ENCODE data around the gene ANKRD31.
"Not testable (repeated sequence)": the region's sequence is repeated elsewhere in the genome, so short reads cannot be mapped to it uniquely, and the experiment has no call there.

Gene ANKRD31, protein sequence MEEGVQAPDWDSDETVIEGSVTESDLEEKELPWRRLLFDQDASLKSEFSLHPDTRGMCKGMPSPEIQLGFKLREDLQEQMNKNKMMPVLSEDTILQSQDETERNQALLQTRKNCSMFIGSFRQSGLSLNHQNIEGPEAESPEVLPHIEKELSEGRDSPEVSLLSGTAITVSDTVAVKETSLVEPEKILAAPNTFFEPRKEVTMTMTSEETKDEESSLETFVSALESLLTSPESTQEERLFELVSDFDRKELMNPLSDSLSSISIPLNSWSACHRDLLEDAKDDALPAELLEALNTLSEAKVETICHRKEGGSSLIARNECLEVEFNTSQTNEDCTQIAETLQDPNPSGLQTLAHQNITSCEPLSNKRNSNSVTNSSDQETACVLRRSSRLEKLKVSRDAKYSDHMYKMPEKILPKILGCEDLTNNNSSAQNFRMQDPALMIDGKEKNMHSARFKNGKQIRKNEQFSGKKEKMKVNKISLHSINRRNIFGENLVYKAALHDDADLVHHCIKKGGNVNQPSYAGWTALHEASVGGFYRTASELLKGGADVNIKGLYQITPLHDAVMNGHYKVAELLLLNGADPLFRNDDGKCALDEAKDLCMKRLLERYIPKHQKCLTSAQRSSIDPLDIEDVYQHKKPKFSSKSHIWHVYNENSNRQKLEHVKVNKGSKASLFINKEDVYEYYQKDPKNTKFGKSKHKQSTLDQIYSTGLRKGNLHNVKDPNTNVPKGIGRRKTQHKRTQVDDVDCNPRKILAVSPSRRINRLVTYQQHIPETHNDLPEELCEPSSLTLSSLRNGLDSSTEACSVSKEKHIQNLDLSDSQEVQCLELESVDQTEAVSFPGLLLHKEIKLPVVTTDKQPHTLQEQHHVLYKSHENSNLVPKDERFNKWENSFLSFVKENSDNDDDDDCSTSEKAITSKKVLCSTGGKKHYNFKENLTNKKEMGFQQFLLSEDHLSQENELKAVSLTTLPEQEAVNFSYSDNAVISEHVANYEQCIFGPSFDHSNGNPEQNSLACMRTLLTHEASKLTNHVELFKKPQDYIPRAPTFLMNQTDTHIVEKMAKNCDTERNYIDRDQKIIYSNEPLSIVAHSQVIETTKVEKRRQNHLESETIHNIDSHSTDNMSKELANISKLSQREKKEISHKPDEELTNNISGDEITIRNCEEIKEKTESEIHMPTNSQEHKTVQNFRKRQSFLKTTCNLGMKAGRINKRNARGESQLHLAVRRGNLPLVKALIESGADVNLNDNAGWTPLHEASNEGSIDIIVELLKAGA (N-terminal part only)

DNA sequence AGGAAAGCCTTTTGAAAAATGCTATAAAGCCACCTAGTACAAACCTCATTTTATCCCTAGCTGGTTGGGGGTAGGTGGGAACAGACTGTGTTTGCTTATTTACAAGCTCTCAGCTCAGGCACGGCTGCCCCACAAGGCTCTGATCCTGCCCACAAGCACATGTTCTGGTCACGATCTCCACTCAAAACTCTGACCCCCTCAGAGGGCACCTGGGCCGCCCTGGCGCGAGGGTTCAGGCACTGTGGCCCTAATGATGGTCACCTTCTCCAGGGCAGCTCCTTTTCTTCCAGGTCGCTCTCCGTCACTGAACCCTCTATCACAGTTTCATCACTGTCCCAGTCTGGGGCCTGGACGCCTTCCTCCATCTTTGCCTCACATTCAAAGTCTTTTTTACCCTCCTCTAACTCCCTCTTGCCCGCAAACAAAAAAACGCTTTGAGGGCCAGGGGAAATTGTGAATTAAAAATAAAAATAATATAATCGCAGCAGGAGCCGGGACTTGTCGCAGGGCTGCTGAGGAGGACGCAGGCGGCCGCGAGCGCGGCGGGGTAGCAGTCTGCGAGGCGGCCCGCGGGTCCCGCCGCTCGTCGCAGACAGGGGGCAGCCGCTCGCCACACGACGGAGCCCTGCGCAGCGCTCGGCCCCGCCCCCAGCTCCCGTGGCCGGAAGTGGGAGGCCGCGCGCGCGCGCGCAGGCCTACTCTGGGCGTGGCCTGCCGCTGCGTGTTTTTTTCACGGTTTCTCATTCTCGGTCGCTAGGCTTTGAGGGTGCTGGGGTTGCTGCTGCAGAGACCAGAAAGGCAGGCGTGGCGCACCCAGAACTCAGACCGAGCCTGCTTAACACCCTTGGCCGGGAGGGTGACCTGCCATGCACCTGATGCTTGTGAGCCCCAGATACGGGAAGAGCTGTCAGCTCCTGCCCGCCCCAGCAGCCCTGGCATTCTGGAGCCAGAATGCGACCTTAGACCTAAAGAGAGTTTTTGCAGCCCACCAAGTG lies at the start of gene ANKRD31:
Gene ANKRD31, minus strand, starts transcription at position 557 of the 995 bp plus-strand sequence. Its CDS starts 192 bp downstream, at position 365.
- peak; percentile 88 for DNase-seq

DNA sequence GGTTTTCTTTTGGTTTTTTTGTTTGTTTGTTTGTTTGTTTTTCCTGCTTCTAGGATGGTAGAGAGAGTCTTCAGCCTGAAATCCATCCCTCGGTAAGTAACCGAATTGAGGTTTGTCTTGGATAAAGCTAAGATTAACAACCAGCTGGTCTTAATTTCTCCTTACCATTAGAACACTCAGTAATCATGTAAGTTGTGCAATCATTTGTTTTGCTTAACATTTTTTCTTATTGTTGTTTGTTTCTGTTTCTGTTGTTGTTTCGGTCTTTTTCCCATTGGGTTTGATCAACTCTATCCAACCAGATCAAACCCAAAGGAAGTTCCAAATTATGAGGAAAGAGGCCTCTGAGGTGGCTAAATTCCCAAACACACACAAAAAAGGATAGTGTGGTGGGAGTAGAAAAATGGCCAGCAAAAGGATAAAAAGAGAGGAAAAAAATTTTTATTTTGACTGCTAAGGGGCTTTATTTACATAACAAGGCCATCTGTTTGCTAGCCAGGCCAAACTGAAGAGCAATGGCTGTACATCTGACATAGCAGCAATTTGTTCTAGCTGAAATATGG lies 49.6 kb upstream of the ANKRD31 start:
- DNase-seq: no peak

DNA sequence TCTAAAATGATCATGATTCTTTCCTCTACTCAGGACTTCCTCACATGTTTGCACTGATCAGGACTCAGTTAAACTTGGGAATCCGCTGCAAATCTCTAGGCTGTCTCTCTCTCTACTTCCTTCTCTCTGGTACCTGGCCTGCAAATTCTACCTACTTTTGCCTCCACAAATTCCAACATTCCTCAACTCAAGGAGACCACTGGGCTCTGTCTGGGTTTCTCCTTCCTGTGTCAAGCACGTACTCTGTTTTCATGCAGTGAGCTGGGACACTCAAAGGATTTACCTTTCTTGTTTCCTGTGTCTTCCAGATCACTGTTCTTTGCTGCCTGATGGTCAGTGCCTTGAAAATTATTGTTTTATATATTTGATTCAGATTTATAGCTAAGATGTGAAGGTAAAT lies 45.9 kb upstream of the ANKRD31 start:
- no peak for DNase-seq

DNA sequence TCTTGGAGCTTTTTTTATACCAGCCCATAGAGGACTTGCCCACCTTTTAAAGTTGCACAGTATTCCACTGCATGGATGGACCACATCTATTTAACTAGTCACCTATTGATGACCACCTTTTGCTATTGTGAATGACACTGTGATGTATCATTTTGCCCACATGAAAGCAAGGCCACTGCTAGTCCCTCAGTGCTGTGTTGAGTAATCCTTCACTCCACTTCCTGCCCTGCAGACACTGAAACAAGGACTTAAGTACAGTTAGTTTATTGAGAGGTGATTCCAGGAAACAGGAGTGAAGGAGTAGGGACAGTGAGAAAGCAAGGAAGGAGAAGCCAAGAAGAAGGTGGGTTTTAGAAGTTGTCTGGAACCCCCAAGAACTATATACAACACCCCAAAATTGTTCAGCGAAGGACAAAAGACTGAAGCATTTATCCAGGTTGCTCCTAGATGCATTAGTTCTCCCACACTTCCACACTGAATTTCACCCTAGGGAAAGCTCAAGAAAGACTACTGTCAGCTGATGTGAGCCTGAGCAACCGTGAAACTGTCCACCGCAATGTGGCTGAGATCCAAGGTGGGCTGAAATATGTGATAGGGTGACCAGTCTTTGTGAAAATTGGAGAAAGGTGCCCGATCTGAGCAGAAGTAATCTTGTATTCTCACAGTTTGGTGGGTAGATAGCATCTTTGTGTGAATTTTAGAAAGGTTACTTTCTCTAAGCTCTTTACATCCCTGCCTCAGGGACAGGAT lies 45.2 kb upstream of the ANKRD31 start:
- DNase-seq: no peak

DNA sequence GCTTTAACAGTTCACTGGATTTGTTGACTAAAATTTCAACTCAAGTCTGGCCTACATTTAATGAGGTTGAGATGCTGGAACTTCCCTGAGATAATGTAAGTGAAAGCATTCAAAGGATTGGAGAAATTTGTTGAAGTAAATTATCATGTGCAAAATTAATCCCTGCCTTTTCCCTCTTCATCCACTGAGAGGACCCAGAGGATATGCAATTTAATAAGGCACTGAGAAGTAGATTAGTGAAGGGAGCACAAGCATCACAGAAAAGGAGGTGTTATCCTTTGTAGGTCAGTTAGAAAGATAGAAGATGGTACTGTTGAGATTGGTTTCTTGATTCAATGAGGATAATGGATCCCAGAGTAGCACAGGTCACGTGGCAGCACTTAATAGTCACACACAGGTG lies 42.6 kb upstream of the ANKRD31 start:
- no peak for DNase-seq

DNA sequence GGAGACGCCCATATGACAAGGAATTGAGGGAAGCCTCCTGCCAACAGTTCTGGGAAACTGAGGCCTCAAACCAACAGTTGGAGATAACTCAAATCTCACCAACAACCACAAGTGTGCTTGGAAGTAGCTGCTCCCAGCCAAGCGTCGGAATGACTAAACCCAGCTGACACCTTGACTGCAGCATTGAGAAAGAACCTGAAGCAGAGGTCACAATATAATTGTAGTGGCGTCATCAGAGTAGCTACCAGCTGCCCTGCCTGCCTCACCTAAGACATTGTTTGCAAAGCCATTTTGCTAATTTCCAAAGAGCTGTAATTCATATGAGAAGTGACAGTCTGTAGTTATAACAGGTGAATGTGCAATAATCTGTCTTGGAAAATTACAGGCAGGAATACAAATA lies 40.8 kb upstream of the ANKRD31 start:
- DNase-seq: no peak

DNA sequence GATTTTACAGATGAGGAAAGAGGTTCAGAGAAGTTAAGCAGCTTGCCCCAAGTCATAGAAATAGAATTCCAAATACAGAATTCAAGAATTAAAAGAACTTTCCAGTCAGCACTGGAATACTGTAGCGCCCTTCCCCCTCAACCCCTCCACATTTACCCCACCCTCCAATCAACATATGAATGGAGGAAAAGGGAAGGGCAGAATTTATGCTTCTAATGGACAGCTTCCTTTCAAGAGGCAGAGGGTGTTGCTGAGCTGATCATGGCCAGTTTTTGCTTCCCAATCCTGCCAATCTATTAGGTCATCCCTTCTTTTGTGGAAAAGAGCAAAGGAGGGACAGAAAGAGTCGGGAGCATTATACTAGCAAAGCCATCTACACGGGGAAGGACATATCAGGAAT lies 39.1 kb upstream of the ANKRD31 start:
- no peak for DNase-seq

DNA sequence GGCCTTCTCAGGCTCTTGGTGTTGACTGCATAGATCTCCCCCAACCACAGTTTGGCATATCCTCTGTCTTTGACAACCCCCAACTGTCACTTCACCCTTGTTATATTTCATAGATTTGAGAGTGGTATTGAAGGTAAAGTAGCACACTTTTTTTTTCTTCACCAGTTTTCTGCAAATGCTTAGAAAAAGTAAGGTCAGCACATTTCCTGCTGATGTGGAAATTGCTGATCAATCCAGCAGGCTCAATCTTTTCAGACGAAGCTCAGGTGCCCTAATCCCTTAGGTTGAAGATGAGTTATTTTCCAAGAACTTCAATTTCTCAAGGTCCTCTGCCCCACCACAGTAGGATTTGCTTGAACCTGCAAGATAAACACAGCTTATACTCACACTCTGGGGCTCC lies 38.5 kb upstream of the ANKRD31 start:
- no peak for DNase-seq

DNA sequence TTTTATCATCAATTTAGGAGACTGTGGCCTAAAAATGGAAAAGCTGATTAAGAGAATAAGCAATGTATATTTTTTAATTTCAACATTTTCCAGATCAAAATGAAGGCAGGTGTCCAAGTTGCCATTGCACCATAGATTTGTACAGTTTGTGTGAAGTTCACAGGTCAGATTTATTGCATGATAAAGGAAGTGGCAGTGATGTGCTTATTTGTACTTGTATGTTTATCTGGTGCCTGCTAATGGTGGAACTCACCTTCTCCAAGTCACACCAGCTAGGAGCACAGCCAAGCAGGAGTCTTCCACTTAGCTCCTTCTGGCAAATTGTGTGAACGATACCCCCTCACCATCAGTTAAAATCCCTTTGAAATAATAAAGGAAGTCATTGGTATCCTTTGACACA lies 37.8 kb upstream of the ANKRD31 start:
- no peak for DNase-seq

DNA sequence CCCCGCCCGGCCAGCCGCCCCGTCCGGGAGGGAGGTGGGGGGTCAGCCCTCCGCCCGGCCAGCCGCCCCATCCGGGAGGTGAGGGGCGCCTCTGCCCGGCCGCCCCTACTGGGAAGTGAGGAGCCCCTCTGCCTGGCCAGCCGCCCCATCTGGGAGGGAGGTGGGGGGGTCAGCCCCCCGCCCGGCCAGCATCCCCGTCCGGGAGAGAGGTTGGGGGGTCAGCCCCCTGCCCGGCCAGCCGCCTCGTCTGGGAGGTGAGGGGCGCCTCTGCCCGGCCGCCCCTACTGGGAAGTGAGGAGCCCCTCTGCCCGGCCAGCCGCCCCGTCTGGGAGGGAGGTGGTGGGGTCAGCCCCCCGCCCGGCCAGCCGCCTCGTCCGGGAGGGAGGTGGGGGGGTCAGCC lies 33.9 kb upstream of the ANKRD31 start:
- not testable (repeated sequence) for DNase-seq

DNA sequence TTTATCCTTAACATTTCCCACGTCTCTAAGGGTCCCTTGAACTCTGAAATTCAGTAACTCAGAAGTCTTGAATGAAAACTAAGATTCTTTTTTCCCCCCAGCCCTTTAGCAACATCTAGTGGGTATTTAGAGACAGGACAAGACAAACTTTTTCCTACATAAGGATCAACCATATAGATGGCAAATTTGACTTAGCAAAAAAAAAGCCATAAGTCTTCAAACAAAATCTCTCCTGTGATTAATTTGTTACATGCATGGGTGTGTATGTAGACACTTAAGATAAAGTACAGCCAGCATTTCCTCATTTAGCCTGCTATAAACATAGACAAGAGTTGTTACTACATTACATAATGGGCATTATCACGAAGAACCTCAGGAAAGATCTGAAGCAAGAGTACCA lies 29.1 kb upstream of the ANKRD31 start:
- DNase-seq: no peak

DNA sequence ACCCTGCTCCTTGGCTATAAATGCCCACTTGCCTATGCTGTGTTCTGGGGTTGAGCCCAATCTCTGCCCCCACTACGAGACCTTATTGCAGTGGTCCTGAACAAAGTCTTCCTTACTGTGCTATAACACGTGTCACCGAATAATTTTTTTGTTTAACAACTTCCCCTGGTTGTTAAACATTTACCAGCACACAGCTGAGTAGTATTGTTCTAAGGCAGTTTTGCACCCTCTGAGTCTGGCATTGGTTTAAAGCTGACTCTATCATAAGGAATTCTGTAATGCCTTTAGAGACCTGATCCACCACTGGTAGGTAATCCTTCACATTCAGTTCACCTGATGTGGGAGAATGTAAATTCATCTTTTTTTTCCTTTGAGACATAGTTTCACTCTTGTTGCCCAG lies 25.6 kb upstream of the ANKRD31 start:
- DNase-seq: no peak

DNA sequence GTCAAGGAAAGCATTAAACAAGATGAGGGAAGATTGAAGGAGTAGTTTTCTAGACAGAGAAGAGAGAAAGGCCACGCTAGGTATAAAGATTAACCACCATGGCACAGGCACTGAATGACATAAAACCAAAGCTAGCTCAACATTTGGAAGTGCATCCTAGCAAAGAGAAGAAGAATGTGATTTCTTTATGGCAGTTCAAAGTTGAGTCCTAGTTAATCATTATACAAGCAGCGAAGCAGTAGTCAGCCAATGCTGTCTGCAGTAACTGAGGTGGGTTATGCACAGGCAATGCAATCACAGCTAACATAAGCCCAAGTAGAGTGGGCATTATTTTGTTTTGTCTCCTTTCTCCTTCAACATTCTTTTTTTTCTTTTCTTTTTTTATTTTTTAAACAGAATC lies 24.0 kb upstream of the ANKRD31 start:
- DNase-seq: no peak

DNA sequence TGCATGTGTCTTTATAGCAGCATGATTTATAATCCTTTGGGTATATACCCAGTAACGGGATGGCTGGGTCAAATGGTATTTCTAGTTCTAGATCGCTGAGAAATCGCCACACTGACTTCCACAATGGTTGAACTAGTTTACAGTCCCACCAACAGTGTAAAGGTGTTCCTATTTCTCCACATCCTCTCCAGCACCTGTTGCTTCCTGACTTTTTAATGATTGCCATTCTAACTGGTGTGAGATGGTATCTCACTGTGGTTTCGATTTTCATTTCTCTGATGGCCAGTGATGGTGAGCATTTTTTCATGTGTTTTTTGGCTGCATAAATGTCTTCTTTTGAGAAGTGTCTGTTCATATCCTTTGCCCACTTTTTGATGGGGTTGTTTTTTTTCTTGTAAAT lies 13.8 kb upstream of the ANKRD31 start:
- not testable (repeated sequence) for DNase-seq

DNA sequence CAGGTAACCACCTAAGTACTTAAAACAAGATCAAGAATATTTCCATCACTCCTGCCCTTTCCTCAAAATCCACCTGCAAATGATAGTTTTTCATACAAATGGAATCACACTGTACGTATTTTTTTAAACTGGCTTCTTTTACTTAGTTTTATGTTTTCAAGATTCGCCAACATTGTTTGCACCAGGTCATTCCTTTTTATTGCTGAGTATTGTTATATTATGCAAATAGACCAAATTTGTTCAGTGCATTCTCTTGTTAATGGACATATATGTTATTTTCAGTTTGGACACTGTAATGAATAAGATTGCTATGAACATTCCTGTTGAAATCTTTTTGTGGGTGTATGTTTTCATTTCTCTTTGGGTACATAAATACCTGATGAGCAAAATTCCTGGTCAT lies 8.3 kb upstream of the ANKRD31 start:
- DNase-seq: no peak

DNA sequence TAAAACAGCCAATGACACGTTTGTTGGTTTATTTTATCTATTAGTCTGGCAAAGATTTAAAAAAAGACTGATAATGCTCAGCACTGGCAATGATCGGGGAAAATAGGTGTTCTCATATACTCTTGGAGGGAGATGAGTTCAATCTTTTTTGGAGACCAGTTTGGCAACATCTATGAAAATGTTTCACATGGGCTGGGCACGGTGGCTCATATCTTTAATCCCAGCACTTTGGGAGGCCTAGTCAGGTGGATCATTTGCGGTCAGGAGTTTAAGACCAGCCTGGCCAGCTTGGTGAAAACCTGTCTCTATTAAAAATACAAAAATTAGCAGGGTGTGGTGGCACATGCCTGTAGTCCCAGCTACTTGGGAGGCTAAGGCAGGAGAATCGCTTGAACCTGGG lies 6.8 kb upstream of the ANKRD31 start:
- no peak for DNase-seq

DNA sequence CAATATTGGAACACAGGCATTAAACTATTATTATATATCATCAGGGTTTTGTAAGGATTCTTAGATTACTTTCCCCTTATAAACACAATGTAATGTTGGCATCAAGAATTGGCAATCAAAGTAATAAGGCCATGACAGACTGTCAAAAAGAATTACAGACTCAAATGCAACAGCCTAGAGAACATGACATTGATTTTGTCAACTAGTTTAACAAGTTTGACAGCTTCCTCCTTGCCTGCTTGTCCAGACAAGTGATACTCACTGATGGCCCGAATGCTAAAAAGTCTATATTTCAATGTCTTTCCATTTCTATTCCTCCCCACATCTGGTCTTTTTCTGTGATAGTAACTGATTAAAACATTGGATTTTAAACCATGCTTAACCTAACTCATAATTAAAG lies 6.4 kb upstream of the ANKRD31 start:
- no peak for DNase-seq

DNA sequence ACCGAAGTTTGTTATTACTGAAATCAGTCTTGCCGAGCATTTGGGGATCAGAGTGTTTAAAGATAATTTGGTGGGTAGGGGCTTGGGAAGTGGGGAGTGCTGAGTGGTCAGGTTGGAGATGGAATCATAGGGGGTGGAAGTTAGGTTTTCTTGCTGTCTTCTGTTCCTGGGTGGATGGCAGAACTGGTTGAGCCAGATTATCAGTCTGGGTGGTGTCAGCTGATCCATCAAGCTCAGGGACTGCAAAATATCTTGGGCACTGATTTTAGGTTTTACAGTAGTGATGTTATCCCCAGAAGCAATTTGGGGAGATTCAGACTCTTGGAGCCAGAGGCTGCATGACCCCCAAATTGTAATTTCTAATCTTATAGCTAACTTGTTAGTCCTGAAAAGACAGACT lies 5.4 kb upstream of the ANKRD31 start:
- DNase-seq: no peak

DNA sequence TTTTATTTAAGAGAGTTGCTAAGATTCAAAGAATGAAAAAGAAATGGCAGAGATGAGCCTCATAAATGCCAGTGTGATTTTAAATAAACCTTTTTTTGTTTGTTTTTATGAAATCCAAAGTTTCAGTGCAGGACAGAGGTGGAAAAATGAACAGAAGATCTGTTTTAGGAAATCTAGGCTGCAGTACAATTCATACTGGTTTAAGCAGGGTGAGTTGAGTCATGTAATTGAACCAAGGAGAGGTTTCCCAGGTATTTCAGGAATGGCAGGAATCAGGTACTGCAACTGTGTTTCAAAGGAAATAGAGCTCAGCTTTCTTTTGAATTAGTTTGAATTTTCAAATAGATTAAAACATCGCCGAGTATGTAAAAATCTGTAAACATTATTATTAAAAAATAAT lies 3.0 kb upstream of the ANKRD31 start:
- DNase-seq: no peak

DNA sequence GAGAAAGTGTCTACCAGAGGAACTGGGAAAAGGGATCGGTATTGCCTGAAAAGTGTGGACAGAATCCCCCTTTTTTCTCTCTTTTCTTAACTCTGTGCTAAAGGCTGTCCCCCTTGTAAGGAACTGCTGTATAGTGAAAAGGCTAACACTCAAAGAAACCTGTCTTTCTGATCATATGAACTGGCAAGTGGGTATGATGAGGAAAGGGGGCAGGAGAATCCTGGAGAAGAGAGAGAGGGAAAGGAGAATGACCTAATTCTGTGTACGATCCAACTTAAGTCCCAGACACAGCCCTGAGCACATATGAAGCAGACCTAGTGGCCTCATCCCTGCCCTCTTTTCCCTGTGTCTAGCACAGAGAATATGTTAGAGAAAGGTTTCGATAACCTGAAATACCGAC lies 967 bp downstream of the ANKRD31 start:
- no peak for DNase-seq

DNA sequence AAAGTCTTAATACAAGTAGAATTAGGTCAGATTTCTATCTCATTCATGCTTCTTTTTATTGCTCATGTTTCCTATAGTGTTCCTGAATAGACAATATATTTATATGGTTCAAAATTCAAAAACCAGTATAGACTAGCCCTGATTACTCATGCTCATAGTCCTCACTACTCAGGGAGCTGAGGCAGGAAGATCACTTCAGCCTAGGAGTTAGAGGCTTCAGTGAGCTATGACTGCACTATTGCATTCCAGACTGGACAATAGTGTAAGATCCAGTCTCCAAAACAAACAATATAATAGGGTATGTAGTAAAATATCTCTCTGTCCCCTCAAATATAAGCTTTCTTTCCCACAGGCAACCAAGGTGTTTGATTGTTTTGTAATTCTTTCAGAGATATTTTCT lies 2.4 kb downstream of the ANKRD31 start:
- no peak for DNase-seq
